Liver (tissue), 9 donors: ENCODE measurements around the gene IL1RAPL2. TPM values are rescaled to one million over a fixed set of nuclear protein-coding genes. Genes with fewer than 3 reads are reported as not detected.
A peak's percentile ranks its signal among the peaks of the same experiment; 100 is the strongest.

Source experiments
- DNase-seq: peaks from one replicate; pipeline ENCODE4 v3.0.0-alpha.2; 2017; ENCODE audit warnings: low spot score
- H3K27ac ChIP-seq, 2 donors: one replicate each; pipeline ENCODE4 v1.7.0; 2013; ENCODE audit warnings: inconsistent platforms in 2 of 2, low read length in 2 of 2, control low read depth in 1 of 2, low read depth in 1 of 2, mild to moderate bottlenecking in 1 of 2
- H3K27me3 ChIP-seq, 4 donors: one replicate each; pipeline versions ENCODE4 v1.6.1 to v1.7.0; 2013; ENCODE audit warnings: low read length in 3 of 4, inconsistent platforms in 1 of 4, mild to moderate bottlenecking in 1 of 4, moderate library complexity in 1 of 4; ENCODE audit not compliant: control insufficient read depth in 4 of 4, insufficient read depth in 4 of 4
- H3K36me3 ChIP-seq, 4 donors: one replicate each; pipeline versions ENCODE4 v1.6.1 to v1.7.0; 2013; ENCODE audit warnings: low read length in 3 of 4, mild to moderate bottlenecking in 3 of 4, low read depth in 1 of 4, moderate library complexity in 1 of 4; ENCODE audit not compliant: control insufficient read depth in 4 of 4, insufficient read depth in 3 of 4
- H3K4me1 ChIP-seq, 4 donors: one replicate each; pipeline versions ENCODE4 v1.6.1 to v1.7.0; 2013; ENCODE audit warnings: low read length in 3 of 4, mild to moderate bottlenecking in 3 of 4, moderate library complexity in 1 of 4; ENCODE audit not compliant: control insufficient read depth in 4 of 4, insufficient read depth in 4 of 4
- H3K4me3 ChIP-seq, 3 donors: one replicate each; pipeline versions ENCODE4 v1.6.1 to v1.7.0; 2013; ENCODE audit warnings: low read length in 3 of 3, control low read depth in 1 of 3, low read depth in 1 of 3, mild to moderate bottlenecking in 1 of 3
- H3K9ac ChIP-seq, 2 donors: one replicate each; pipeline ENCODE4 v1.7.0; 2013; ENCODE audit warnings: low read length in 2 of 2, mild to moderate bottlenecking in 2 of 2, moderate library complexity in 2 of 2, control low read depth in 1 of 2, low read depth in 1 of 2
- H3K9me3 ChIP-seq, 4 donors: one replicate each; pipeline versions ENCODE4 v1.6.1 to v1.7.0; 2013; ENCODE audit warnings: low read length in 3 of 4; ENCODE audit not compliant: control insufficient read depth in 4 of 4
- EGR1 ChIP-seq, 2 donors: IDR thresholded peaks; 2 replicates each; pipeline ENCODE4 v1.6.1; 2016 to 2018; ENCODE audit warnings: antibody characterized with exemption in 2 of 2, low read depth in 2 of 2
- FOXA1 ChIP-seq: IDR thresholded peaks from 2 replicates; pipeline ENCODE4 v1.6.1; 2016; ENCODE audit warnings: antibody characterized with exemption
- FOXA2 ChIP-seq: IDR thresholded peaks from 2 replicates; pipeline ENCODE4 v1.6.1; 2016; ENCODE audit warnings: antibody characterized with exemption
- GABPA ChIP-seq, 2 donors: IDR thresholded peaks in 1 of 2; conservative IDR thresholded peaks in 1 of 2; 2 replicates each; pipeline ENCODE4 v1.6.1; 2016; ENCODE audit warnings: antibody characterized with exemption in 2 of 2, mild to moderate bottlenecking in 1 of 2, moderate library complexity in 1 of 2
- HNF4A ChIP-seq, 2 donors: conservative IDR thresholded peaks; 2 replicates each; pipeline ENCODE4 v1.6.1; 2016; ENCODE audit warnings: antibody characterized with exemption in 2 of 2, mild to moderate bottlenecking in 2 of 2
- HNF4G ChIP-seq: IDR thresholded peaks from 2 replicates; pipeline ENCODE4 v1.6.1; 2016; ENCODE audit warnings: antibody characterized with exemption
- JUND ChIP-seq, 2 donors: IDR thresholded peaks; 2 replicates each; pipeline ENCODE4 v1.6.1; 2016; ENCODE audit warnings: antibody characterized with exemption in 2 of 2
- NR2F2 ChIP-seq: IDR thresholded peaks from 2 replicates; pipeline ENCODE4 v1.6.1; 2016; ENCODE audit warnings: antibody characterized with exemption
- RAD21 ChIP-seq, 2 donors: IDR thresholded peaks; 2 replicates each; pipeline ENCODE4 v1.6.1; 2016; ENCODE audit warnings: antibody characterized with exemption in 2 of 2, mild to moderate bottlenecking in 2 of 2
- RXRA ChIP-seq, 2 donors: IDR thresholded peaks; 2 replicates each; pipeline ENCODE4 v1.6.1; 2017 to 2018; ENCODE audit warnings: antibody characterized with exemption in 2 of 2, mild to moderate bottlenecking in 1 of 2
- SP1 ChIP-seq: IDR thresholded peaks from 2 replicates; pipeline ENCODE4 v1.6.1; 2018; ENCODE audit warnings: antibody characterized with exemption, mild to moderate bottlenecking
- TAF1 ChIP-seq: conservative IDR thresholded peaks from 2 replicates; pipeline ENCODE4 v1.6.1; 2016; ENCODE audit warnings: antibody characterized with exemption, mild to moderate bottlenecking
- YY1 ChIP-seq: IDR thresholded peaks from 2 replicates; pipeline ENCODE4 v1.6.1; 2016; ENCODE audit warnings: antibody characterized with exemption, mild to moderate bottlenecking
- WGBS: extraction: QIAGEN DNeasy Blood & Tissue Kit; methylation state at CpG from one replicate; pipeline ENCODE4 v1.1.7; 2013; 5-methylcytosine and 5-hydroxymethylcytosine counted together
- polyA plus RNA-seq, 2 donors: library from polyadenylated mRNA; stranded (reverse) in 1 of 2; unstranded in 1 of 2; fragments of 200-250 nt in 1 of 2; fragments of >200 nt in 1 of 2; fragmentation: Nextera tagmentation in 1 of 2; extraction: Ambion mirVana in 1 of 2; gene quantifications; one replicate each; pipeline versions ENCODE4 v1.2.1 to v1.2.3, GENCODE V29; 2013 to 2015
- total RNA-seq, 2 donors: library from RNA; depleted of rRNA; stranded (reverse); fragments of >200 nt; gene quantifications; one replicate each; pipeline ENCODE4 v1.2.3, GENCODE V29; 2014
- TF ChIP-seq, protein P1 (sequence below): IDR thresholded peaks from 2 replicates; pipeline ENCODE4 v1.6.1; 2016; ENCODE audit warnings: antibody characterized with exemption
- TF ChIP-seq, protein P2 (sequence below): IDR thresholded peaks from 2 replicates; pipeline ENCODE4 v1.6.1; 2016; ENCODE audit warnings: antibody characterized with exemption, mild to moderate bottlenecking
- TF ChIP-seq, protein P3 (sequence below): IDR thresholded peaks from 2 replicates; pipeline ENCODE4 v1.6.1; 2016; ENCODE audit warnings: antibody characterized with exemption
- TF ChIP-seq, protein P4 (sequence below): fragments of 150-350 bp; IDR thresholded peaks from 2 replicates; pipeline ENCODE4 v1.5.1; 2017; ENCODE audit warnings: improper control_type of control experiment, low read depth, low read length; ENCODE audit not compliant: missing input control
- donor health status: healthy.
- donor health status: healthy.
- donor health status: healthy.
- donor health status: healthy.
- donor health status: healthy.

IL1RAPL2 gene
- total and polyA plus RNA-seq, 4 donors = 0.20 to 1.6 (median 0.91) TPM

DNA sequence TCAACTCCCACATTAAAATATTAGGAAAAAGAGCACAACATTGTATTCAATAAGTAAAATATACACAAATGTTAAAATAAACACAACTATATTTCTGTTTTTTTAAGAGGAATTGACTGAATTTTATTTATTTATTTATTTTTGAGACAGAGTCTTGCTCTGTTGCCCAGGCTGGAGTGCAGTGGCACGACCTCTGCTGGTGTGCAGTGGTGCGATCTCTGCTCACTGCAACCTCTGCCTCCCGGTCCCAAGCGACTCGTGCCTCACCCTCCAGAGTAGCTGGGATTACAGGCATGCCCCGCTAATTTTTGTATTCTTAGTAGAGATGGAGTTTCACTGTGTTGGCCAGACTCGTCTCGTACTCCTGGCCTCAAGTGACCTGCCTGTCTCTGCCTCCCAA, 623.1 kb downstream of the IL1RAPL2 start:
- Histone ChIP-seq H3K4me3 (no peak overlapping the region), H3K9ac (no peak overlapping the region), H3K9me3 (no peaks in the 10 kb centered on the region), H3K4me1 (no peaks in the 10 kb centered on the region), H3K27ac (no peak overlapping the region), H3K36me3 (no peaks in the 10 kb centered on the region), H3K27me3 (no peaks in the 10 kb centered on the region)
- DNase-seq = no peak
- 95% methylated on average over 8 of the region's 8 CpGs for WGBS
- TF ChIP-seq GABPA (IDR thresholded peaks at IDR 0.05 in 1 of 2, conservative IDR thresholded peaks at IDR 0.05 in 1 of 2) (no peak), FOXA1 (no peak), HNF4G (no peak), SP1 (no peak)

DNA sequence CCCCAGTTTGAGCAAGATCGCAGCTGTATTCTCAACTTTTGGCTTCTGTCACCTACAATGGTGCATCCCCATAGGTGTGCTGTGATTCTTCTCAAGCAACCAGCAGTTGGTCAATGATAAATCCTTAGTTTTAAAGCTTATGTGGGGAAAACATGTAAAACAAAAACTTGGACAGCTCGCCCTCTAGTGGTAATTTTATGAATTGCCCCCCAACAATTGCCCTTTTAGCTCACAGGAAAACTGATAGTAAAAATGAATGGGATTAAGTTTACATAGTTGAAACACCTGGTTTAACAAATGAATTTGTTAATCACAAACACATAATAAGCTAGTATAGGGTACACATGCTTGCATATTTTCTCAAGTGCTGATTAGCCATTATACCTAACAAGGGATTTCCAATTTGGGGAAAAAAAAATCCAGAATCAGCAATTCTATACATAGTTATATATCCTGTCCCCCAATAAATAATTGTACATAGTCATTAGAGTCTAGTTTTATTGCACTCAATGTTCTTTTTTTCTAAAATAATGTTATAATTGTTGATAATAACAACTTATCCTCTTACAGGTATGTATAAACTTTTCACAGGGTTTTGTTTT, 624.4 kb downstream of the IL1RAPL2 start:
- TF ChIP-seq HNF4G = no peak
- peak; percentile 77 to 81 for TF ChIP-seq RAD21 (IDR thresholded peaks at IDR 0.05)
- TF ChIP-seq SP1 = no peak
- TF ChIP-seq JUND (IDR thresholded peaks at IDR 0.05) = no peak
- TF ChIP-seq TAF1 = no peak
- no peak for TF ChIP-seq EGR1 (IDR thresholded peaks at IDR 0.05; ENCODE audit: low read depth in 2 of 2)
- TF ChIP-seq YY1 = no peak
- TF ChIP-seq, protein P1, sequence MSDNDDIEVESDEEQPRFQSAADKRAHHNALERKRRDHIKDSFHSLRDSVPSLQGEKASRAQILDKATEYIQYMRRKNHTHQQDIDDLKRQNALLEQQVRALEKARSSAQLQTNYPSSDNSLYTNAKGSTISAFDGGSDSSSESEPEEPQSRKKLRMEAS = no peak
- TF ChIP-seq RXRA (IDR thresholded peaks at IDR 0.05) = no peak
- TF ChIP-seq GABPA (IDR thresholded peaks at IDR 0.05 in 1 of 2, conservative IDR thresholded peaks at IDR 0.05 in 1 of 2) = no peak
- TF ChIP-seq, protein P2, sequence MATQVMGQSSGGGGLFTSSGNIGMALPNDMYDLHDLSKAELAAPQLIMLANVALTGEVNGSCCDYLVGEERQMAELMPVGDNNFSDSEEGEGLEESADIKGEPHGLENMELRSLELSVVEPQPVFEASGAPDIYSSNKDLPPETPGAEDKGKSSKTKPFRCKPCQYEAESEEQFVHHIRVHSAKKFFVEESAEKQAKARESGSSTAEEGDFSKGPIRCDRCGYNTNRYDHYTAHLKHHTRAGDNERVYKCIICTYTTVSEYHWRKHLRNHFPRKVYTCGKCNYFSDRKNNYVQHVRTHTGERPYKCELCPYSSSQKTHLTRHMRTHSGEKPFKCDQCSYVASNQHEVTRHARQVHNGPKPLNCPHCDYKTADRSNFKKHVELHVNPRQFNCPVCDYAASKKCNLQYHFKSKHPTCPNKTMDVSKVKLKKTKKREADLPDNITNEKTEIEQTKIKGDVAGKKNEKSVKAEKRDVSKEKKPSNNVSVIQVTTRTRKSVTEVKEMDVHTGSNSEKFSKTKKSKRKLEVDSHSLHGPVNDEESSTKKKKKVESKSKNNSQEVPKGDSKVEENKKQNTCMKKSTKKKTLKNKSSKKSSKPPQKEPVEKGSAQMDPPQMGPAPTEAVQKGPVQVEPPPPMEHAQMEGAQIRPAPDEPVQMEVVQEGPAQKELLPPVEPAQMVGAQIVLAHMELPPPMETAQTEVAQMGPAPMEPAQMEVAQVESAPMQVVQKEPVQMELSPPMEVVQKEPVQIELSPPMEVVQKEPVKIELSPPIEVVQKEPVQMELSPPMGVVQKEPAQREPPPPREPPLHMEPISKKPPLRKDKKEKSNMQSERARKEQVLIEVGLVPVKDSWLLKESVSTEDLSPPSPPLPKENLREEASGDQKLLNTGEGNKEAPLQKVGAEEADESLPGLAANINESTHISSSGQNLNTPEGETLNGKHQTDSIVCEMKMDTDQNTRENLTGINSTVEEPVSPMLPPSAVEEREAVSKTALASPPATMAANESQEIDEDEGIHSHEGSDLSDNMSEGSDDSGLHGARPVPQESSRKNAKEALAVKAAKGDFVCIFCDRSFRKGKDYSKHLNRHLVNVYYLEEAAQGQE = no peak
- TF ChIP-seq, protein P3, sequence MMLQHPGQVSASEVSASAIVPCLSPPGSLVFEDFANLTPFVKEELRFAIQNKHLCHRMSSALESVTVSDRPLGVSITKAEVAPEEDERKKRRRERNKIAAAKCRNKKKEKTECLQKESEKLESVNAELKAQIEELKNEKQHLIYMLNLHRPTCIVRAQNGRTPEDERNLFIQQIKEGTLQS = no peak
- no peak for TF ChIP-seq HNF4A (conservative IDR thresholded peaks at IDR 0.05)
- no peak for TF ChIP-seq NR2F2
- TF ChIP-seq FOXA2 = no peak
- TF ChIP-seq, protein P4, sequence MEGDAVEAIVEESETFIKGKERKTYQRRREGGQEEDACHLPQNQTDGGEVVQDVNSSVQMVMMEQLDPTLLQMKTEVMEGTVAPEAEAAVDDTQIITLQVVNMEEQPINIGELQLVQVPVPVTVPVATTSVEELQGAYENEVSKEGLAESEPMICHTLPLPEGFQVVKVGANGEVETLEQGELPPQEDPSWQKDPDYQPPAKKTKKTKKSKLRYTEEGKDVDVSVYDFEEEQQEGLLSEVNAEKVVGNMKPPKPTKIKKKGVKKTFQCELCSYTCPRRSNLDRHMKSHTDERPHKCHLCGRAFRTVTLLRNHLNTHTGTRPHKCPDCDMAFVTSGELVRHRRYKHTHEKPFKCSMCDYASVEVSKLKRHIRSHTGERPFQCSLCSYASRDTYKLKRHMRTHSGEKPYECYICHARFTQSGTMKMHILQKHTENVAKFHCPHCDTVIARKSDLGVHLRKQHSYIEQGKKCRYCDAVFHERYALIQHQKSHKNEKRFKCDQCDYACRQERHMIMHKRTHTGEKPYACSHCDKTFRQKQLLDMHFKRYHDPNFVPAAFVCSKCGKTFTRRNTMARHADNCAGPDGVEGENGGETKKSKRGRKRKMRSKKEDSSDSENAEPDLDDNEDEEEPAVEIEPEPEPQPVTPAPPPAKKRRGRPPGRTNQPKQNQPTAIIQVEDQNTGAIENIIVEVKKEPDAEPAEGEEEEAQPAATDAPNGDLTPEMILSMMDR = peak; percentile 87
- Histone ChIP-seq H3K36me3 (no peaks in the 10 kb centered on the region), H3K27ac (no peak overlapping the region), H3K9me3 (no peaks in the 10 kb centered on the region), H3K27me3 (no peaks in the 10 kb centered on the region), H3K4me3 (no peak overlapping the region), H3K9ac (no peak overlapping the region), H3K4me1 (no peaks in the 10 kb centered on the region)
- no peak for DNase-seq
- WGBS = 3% methylated on average over 2 of the region's 2 CpGs
